ENCODE data around the gene LMO2.

DNA sequence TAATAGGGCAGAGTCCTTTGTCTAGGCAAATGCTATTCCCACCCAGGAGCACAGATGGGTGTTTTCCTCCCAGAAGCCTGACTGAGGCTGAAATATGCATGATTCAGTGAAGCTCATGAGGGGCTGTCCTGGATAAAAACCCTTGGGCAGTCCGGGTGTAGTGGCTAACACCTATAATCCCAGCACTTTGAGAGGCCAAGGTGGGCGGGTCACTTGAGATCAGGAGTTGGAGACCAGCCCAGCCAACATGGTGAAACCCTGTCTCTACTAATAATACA lies 48.6 kb upstream of the LMO2 start:
- no peak for TF ChIP-seq CTCF (IDR thresholded peaks at IDR 0.05; ENCODE audit: low read length)
- no peak for TF ChIP-seq EZH2 (optimal IDR thresholded peaks at IDR 0.05; ENCODE audit: low read depth, low read length)

Data from MM.1S (cell line).